Activated CD4-positive, CD25-positive, alpha-beta regulatory T cell treated with anti-CD3 and anti-CD28 coated beads, Interleukin-2, amount 50 U/mL, for 16 hours (primary cell): ENCODE measurements around the gene UBE2S.

ENCODE experiments used
- DNase-seq: peaks from one replicate; pipeline ENCODE4 v3.0.0-alpha.2; 2020; ENCODE audit warnings: low read depth, low spot score

UBE2S gene

DNA sequence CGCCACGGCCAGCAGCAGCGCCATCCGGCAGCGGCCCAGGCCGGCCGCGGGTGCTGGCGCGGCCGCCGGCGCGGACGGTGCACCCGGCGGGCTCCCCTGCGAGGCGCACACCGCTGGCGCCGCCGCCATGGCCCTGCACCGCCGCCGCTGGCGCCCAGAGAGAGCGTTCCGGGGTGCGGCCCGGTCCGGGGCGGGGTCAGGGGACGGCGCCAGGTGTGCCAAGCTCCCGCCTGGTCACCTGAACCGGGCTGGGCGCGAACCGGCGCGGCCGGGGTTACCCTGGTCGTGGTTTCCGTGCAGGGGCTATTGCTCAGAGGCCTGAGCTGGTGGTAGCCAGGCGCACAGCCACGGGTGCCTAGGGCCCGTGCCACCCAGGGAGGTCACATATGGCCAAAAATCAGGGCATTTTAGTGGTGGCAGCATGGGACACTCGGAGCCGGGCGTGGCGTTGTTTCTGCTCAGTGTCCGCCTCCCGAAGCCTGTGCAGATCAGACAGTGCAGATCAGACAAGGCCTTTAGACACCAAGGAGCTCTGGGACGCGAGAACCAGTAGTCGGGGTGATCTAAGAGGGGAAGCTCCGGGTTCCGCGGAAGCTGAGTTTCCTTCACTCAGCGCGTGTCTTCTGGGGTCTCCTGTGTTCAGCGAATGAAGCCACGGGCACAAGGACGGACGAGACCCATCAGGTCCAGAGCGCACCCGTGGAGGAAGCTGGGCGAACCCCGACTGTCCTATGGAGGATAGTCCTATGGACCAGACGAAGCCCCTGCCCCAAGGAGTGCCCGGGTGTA, 23.3 kb downstream of the UBE2S start, which contains the start of gene TMEM238:
TSS of gene TMEM238 (minus strand) at position 162 of the 789 bp plus-strand sequence. CDS start at position 129, 33 bp downstream.
- no peak for DNase-seq

DNA sequence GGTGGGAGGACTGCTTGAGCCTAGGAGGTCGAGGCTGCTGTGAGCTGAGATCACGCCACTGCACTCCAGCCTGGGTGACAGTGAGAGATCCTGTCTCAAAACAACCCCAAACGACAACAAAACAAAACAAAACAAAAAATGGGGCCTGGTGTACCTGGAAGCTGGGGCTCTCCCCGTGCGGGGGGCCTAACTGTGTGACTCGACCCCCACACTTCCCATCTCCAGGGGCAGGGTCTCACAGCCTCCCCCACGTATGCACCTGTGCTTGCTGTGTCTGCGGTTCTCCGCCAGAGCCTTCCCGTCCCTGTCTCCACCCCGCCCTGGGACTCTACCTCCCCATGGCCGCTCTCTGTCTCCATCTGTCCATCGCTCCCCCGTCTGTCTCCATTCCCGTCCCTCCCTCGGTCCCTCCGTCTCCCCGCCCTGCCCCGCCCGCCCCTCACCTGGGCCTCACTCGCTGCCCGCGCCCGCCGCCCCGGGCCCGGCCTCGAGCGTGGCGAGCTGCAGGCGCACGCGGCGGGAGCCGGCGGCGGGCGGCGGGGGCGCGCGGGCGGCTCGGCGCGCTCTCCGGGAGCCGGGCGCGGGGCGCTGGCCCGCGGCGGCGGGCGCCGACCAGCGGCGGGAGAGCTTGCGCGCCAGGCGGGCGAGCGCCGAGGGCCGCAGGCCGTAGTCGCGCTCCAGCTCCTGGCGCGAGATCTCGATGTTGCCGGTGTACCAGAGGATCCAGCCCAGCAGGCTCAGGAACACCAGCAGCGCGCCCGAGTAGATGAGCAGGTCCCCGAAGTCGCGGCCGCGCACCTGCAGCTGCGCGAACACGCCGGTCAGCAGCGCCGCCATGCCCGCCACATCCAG, 24.1 kb downstream of the UBE2S start:
- no peak for DNase-seq

- DNase-seq, result no peak
Observed at GRCh38 chr19:55382522-55383054, 25.0 kb downstream of the UBE2S start.

DNA sequence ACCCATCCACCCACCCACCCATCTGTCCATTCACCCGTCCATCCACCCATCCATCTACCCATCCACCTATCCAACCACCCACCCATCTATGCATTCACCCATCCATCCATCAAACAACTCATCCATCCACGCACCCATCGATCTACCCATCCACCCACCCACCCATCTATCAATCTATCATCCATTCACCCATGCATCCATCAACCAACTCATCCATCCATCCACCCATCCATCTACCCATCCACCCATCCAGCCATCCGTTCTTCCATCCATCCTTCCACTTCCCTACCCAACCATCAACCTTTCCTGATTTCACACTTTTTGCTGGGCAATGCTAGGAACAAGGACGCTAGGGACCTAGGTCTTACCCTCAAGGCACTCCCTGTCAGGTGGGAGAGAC, 25.6 kb downstream of the UBE2S start:
- DNase-seq, result no peak

DNA sequence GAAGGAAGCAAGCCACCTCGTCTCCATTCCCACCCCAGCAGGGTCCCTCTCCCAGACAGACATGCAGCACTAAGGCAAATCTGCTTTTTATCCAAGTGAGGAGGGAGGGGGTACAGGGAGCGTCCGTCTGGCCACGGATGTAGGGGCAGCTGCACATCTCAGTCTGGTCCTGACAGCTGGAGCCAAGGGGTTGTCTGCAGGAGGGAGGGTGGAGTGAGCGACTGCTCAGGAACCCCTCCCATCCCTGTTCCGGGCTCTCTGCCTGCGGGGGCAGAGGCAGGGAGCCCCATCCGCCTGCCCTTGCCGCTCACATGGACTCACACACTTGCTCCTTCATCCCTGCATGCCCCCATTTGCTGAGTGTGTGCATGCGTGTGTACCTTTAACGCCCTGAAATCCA, 28.4 kb downstream of the UBE2S start:
- no peak for DNase-seq

DNA sequence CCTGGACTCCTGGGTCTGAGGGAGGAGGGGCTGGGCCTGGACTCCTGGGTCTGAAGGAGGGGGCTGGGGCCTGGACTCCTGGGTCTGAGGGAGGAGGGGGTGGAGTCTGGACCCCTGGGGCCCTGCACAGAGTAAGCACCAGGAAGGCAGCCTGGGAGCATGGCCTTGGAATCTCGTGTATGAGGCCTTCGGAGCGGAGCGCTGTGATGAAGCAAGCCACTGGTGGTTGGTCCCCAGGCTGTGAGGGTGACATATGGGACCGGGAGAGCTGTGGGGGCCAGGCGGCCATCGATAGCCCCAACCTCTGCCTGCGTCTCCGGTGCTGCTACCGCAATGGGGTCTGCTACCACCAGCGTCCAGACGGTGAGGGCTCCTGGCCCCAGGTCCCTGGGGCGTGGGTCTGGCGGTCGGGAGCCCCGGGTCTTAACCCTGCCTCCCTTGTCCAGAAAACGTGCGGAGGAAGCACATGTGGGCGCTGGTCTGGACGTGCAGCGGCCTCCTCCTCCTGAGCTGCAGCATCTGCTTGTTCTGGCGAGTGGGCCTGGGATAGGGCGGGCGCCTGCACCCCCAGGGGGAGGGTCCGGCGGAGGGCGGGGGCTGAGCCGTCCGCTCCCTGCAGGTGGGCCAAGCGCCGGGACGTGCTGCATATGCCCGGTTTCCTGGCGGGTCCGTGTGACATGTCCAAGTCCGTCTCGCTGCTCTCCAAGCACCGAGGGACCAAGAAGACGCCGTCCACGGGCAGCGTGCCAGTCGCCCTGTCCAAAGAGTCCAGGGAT, 30.0 kb downstream of the UBE2S start:
- DNase-seq, result no peak

DNA sequence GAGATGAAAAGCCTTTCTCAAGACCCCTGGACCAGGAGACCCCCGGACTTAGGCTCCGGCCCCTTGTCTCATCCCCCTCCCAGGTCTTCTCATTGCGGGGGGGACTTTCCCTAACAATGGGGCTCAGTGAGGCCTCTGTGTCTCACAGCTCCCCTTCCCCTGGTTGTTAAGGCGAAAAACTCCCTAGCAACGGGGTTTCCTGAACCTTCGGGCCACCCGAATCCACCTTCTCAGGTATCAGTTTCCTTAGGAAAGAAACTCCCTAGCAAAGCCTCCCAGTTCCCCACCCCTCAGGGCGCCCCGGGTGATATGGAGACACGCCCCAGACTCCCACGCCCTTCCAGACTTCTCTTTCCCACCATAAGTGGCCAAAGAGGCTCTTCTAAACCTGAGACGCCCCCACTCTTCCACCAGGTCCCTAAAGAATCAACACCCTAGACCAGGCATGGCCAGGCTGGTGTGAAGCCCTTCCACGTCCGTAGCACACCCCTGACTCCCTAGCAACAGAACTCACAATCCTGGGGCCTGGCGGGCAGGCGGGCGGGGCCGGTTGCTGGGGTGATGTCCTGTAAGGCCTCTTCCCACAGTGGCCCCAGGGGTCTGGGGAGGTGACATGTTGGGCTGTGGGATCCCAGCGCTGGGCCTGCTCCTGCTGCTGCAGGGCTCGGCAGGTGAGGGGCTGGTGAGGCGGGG, 31.2 kb downstream of the UBE2S start, which contains the start of gene TMEM190:
TSS of gene TMEM190 (plus strand) at position 586 of the 693 bp plus-strand sequence. CDS start at position 614, 28 bp downstream.
- DNase-seq, result no peak

- no peak for DNase-seq
Observed at GRCh38 chr19:55373993-55374757, 33.4 kb downstream of the UBE2S start.

GRCh38 chr19:55373306-55373992, 34.1 kb downstream of the UBE2S start:
- no peak for DNase-seq

GRCh38 chr19:55372316-55373081, 35.1 kb downstream of the UBE2S start:
- DNase-seq, result no peak

GRCh38 chr19:55370305-55370988, 37.1 kb downstream of the UBE2S start, which contains the start of gene IL11:
Gene IL11, minus strand, starts transcription at chr19:55370463. Its CDS starts 153 bp downstream, at chr19:55370310.
- no peak for DNase-seq

GRCh38 chr19:55369653-55370304, 37.8 kb downstream of the UBE2S start:
- no peak for DNase-seq

DNA sequence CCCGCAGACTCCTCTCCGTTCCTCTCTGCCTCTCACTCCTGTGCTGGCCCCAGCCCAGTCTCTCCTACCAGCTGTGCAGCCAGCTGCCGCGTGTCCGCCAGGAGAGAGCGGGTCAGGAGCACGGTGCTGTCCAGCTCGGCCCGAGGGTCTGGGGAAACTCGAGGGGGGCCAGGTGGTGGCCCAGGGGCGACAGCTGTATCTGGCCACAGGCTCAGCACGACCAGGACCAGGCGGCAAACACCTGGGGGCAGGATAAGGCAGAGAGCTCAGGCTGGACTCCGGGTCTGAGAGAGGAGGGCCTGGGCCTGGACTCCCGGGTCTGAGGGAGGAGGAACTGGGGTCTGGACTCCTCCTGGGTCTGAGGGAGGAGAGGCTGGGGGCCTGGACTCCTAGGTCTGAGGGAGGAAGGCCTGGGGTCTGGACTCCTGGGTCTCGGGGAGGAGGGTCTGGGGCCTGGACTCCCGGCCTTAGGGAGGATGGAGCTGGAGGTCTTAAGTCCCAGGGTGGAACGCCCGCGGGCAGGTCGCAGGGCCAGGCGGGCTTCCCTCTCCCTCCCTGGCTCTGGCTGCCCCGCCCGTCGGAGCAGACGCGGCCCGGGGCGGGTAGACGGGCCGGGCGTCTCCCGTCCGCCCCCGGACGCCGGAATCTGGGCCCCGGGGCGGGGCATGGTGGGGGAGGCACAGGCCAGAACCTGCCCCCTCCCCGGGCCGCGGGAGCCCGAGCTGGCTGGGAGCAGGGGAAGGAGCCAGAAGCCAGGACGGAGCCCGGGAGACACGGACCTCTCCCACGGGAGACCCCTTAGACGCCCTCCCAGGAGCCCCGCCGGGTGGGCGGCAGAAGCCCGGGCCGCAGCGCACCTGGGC, 38.7 kb downstream of the UBE2S start:
- DNase-seq, result no peak

DNA sequence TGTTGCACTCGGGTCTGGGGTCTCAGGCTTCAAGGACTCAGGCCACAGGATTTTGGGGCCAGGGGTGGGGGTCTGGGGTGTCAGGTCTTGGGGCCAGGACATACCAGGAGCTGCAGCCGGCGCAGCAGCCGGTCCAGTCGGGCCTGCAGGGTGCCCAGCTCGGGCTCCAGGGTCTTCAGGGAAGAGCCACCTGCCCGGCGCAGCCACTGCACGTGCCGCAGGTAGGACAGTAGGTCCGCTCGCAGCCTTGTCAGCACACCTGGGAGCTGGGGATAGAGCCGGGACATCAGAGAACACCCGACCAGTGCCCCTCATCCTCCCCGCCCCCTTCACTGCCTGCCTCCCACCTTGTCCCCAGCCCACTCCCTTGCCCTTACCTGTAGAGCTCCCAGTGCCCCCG, 39.5 kb downstream of the UBE2S start:
- DNase-seq, result no peak

GRCh38 chr19:55366790-55367189, 40.8 kb downstream of the UBE2S start:
- no peak for DNase-seq

GRCh38 chr19:55365964-55366363, 41.6 kb downstream of the UBE2S start:
- DNase-seq, result no peak

DNA sequence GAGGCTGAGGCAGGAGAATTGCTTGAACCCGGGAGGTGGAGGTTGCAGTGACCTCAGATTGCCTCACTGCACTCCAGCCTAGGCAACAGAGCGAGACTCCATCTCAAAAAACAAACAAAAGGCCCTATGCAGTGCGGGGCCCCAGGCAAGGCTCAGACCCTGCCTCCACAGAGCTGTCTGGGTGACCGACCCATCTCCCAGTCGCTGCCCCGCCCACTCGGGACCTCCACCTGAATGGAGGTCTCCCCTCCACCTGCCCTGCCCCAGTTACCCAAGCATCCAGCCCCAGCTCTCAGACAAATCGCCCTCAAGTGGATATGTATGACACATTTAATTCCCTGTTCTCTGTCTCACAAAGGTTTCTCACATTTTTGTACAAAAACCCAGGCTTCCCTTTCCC, 42.3 kb downstream of the UBE2S start:
- no peak for DNase-seq
